HepG2 (cell line): Measurements from ENCODE around the gene SPATA7. TPM values are rescaled to one million over a fixed set of nuclear protein-coding genes. Genes with fewer than 3 reads are reported as not detected.

Source experiments
- ATAC-seq: fragments of 200-7000 bp; cut with Tn5 transposase; 3 replicates; pipeline ENCODE4 v1.9.1; 2020; ENCODE audit warnings: mild to moderate bottlenecking, moderate library complexity
- BruUV-seq: library from RNA; stranded (reverse); fragments of 400-500 nt; replicated peaks from 2 replicates; lab custom pipeline; 2021; lab: Mats Ljungman, UMichigan
- CTCF ChIA-PET: fragments of 300-600 bp; formaldehyde crosslinking; extraction: SDS; loops from one replicate; lab custom pipeline; 2021; ENCODE audit warnings: low total read pairs, inconsistent platforms, low intra/inter-chr PET ratio; lab: Yijun Ruan, JAX
- POLR2A ChIA-PET: fragments of 350-600 bp; sonication (Branson Sonifier 250); formaldehyde crosslinking; loops from one replicate; lab custom pipeline; 2020; ENCODE audit warnings: antibody characterized with exemption, inconsistent platforms; lab: Yijun Ruan, JAX
- DNase-seq: peaks from one replicate; pipeline ENCODE4 v3.0.0-alpha.2; 2015; ENCODE audit warnings: low spot score
- FAIRE-seq: peaks from 3 replicates; lab custom pipeline; 2011; peaks lifted over from hg19 to GRCh38; lab: Jason Lieb, UNC
- H2AFZ ChIP-seq: one replicate; pipeline ENCODE4 v1.6.1; 2011; ENCODE audit warnings: low read length, inconsistent platforms
- H3K27ac ChIP-seq: fragments of 300-600 bp; 3 replicates; pipeline ENCODE4 v1.8.0; 2011; ENCODE audit warnings: mixed run types, mild to moderate bottlenecking, mixed read lengths, low read length, inconsistent platforms; ENCODE audit not compliant: insufficient read depth; ENCODE audit errors: extremely low read length
- H3K27me3 ChIP-seq, 2 experiments: fragments of 200-600 bp in 1 of 2; 2 replicates in 1 of 2; 3 replicates in 1 of 2; pipeline versions ENCODE4 v1.6.0 to v1.8.0; 2011; ENCODE audit warnings: low read length in 2 of 2, mild to moderate bottlenecking in 2 of 2, moderate library complexity in 2 of 2, inconsistent platforms in 1 of 2; ENCODE audit not compliant: insufficient read depth in 2 of 2, control insufficient read depth in 1 of 2
- H3K36me3 ChIP-seq, 2 experiments: fragments of 200-600 bp in 1 of 2; replicated peaks in 1 of 2; 2 replicates in 1 of 2; 3 replicates in 1 of 2; pipeline versions ENCODE4 v1.5.1 to v1.8.0; 2011; ENCODE audit warnings: low read length in 2 of 2, inconsistent platforms in 1 of 2; ENCODE audit not compliant: insufficient read depth in 2 of 2, control insufficient read depth in 1 of 2
- H3K4me1 ChIP-seq: 2 replicates; pipeline ENCODE4 v1.5.1; 2012; ENCODE audit warnings: low read length, inconsistent platforms; ENCODE audit not compliant: insufficient read depth
- H3K4me2 ChIP-seq: 2 replicates; pipeline ENCODE4 v1.6.0; 2011; ENCODE audit warnings: low read depth, low read length, inconsistent platforms
- H3K4me3 ChIP-seq, 3 experiments: fragments of 200-600 bp in 1 of 3; sonication (generic), shearing (Covaris generic) in 1 of 3; replicated peaks in 1 of 3; 2 replicates each; pipeline ENCODE4 v1.5.1; 2011 to 2016; ENCODE audit warnings: low read length in 3 of 3, inconsistent platforms in 2 of 3, low read depth in 2 of 3, mild to moderate bottlenecking in 2 of 3, control low read depth in 1 of 3, mixed read lengths in 1 of 3; ENCODE audit not compliant: insufficient read depth in 1 of 3
- H3K79me2 ChIP-seq: one replicate; pipeline ENCODE4 v1.6.1; 2011; ENCODE audit warnings: low read length, inconsistent platforms; ENCODE audit not compliant: insufficient read depth
- H3K9ac ChIP-seq: 2 replicates; pipeline ENCODE4 v1.6.0; 2011; ENCODE audit warnings: mild to moderate bottlenecking, low read depth, low read length, inconsistent platforms; ENCODE audit not compliant: insufficient read depth
- H3K9me3 ChIP-seq: 2 replicates; pipeline ENCODE4 v1.5.1; 2012; ENCODE audit warnings: mild to moderate bottlenecking, low read length
- H4K20me1 ChIP-seq: 2 replicates; pipeline ENCODE4 v1.6.0; 2011; ENCODE audit warnings: inconsistent platforms, mild to moderate bottlenecking, low read length, moderate library complexity; ENCODE audit not compliant: insufficient read depth
- ADNP ChIP-seq: sonication (generic); formaldehyde crosslinking; IDR thresholded peaks from 2 replicates; pipeline ENCODE4 v1.4.0; 2020; ENCODE audit warnings: missing genetic modification reagents
- KDM5A ChIP-seq: fragments of 200-600 bp; sonication (generic); IDR thresholded peaks from 2 replicates; pipeline ENCODE4 v1.7.0; 2018; ENCODE audit warnings: antibody characterized with exemption, mild to moderate bottlenecking, low read length, borderline replicate concordance
- MTF2 ChIP-seq: sonication (generic); formaldehyde crosslinking; IDR thresholded peaks from 2 replicates; pipeline ENCODE4 v1.5.0; 2020; ENCODE audit warnings: missing genetic modification reagents, borderline replicate concordance
- RARG ChIP-seq: sonication (generic); formaldehyde crosslinking; IDR thresholded peaks from 2 replicates; pipeline ENCODE4 v1.4.0; 2020; ENCODE audit warnings: low read depth, mild to moderate bottlenecking, missing genetic modification reagents
- WIZ ChIP-seq: sonication (generic); formaldehyde crosslinking; IDR thresholded peaks from 2 replicates; pipeline ENCODE4 v1.5.1; 2020; ENCODE audit warnings: mild to moderate bottlenecking, missing genetic modification reagents
- ZC3H4 ChIP-seq: sonication (generic); formaldehyde crosslinking; IDR thresholded peaks from 2 replicates; pipeline ENCODE4 v1.4.0; 2020; ENCODE audit warnings: missing genetic modification reagents, borderline replicate concordance
- ZNF225 ChIP-seq: sonication (generic); formaldehyde crosslinking; IDR thresholded peaks from 2 replicates; pipeline ENCODE4 v1.4.0; 2020; ENCODE audit warnings: mild to moderate bottlenecking, missing genetic modification reagents
- ZSCAN21 ChIP-seq: sonication (generic); formaldehyde crosslinking; IDR thresholded peaks from 2 replicates; pipeline ENCODE4 v1.8.0; 2022; ENCODE audit warnings: mild to moderate bottlenecking, missing genetic modification reagents, moderate library complexity, borderline replicate concordance
- whole genome bisulfite sequencing: methylation state at CpG from one replicate; pipeline ENCODE4 v1.1.6; 2017; ENCODE audit warnings: low lambda C conversion rate; 5-methylcytosine and 5-hydroxymethylcytosine counted together
- in situ Hi-C: cut with HindIII; loops from 2 replicates; pipeline ENCODE4 v1.10.0; 2017; ENCODE audit warnings: low pct_unique_long_range_greater_than_20kb; ENCODE audit not compliant: extremely low pct_ligation_motif_present
- intact Hi-C: fragments of 100-400 bp; cut with micrococcal nuclease; formaldehyde crosslinking; loops from one replicate; pipeline ENCODE4 v1.10.0; 2022; ENCODE audit not compliant: unreplicated experiment
- polyA plus RNA-seq, 8 experiments: library from polyadenylated mRNA; depleted of rRNA in 3 of 8; stranded (reverse) in 7 of 8; unstranded in 1 of 8; fragments of >200 nt; fragmentation: Illumina TruSeq in 4 of 8; extraction: Trizol in 4 of 8; gene quantifications; 2 replicates each; pipeline versions ENCODE4 v1.2.1 to v1.2.3, GENCODE V29; 2011 to 2016; ENCODE audit warnings: low read depth in 4 of 8, missing spikeins in 1 of 8, mixed read lengths in 1 of 8; ENCODE audit not compliant: insufficient read depth in 1 of 8
- total RNA-seq, 5 experiments: library from RNA; depleted of rRNA; stranded (reverse); fragments of >200 nt; fragmentation: Illumina TruSeq; extraction: Trizol; gene quantifications; 2 replicates each; pipeline ENCODE4 v1.2.3, GENCODE V29; 2016; ENCODE audit warnings: low read depth in 1 of 5
- TF ChIP-seq, protein P1 (sequence below): sonication (generic); formaldehyde crosslinking; IDR thresholded peaks from 2 replicates; pipeline ENCODE4 v1.5.1; 2020; ENCODE audit warnings: mild to moderate bottlenecking, moderate library complexity, missing genetic modification reagents
- TF ChIP-seq, protein P2 (sequence below): IDR thresholded peaks from 2 replicates; pipeline ENCODE4 v1.6.1; 2016; ENCODE audit warnings: low read depth

SPATA7 gene
- total and polyA plus RNA-seq, 2 of the 13 experiments (the other 11 are each of a cell fraction or from before 2014, with no cell fraction given), result 3.6 to 5.5 TPM

DNA sequence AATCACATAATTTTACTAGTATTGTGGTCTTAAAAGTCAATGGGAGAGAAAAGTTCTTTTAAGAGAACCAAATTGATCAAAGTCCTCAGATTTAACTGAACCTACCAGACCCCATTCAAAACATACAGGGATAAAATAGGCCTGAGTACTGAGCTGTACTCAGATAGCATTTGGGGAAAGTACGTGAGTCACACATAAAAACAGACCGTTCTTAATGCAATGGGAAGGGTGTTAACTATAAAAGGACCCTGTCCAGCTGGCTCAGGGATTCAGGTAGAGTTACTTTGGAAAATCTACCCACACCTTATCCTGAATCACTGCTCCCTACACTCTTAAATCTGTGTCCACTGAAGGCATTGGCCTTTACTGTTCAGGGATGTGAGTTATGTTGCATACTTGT, 91.4 kb downstream of the SPATA7 start (continued):
- TF ChIP-seq, protein P1, sequence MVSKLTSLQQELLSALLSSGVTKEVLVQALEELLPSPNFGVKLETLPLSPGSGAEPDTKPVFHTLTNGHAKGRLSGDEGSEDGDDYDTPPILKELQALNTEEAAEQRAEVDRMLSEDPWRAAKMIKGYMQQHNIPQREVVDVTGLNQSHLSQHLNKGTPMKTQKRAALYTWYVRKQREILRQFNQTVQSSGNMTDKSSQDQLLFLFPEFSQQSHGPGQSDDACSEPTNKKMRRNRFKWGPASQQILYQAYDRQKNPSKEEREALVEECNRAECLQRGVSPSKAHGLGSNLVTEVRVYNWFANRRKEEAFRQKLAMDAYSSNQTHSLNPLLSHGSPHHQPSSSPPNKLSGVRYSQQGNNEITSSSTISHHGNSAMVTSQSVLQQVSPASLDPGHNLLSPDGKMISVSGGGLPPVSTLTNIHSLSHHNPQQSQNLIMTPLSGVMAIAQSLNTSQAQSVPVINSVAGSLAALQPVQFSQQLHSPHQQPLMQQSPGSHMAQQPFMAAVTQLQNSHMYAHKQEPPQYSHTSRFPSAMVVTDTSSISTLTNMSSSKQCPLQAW (CRISPR knock-in tag), result no peak

DNA sequence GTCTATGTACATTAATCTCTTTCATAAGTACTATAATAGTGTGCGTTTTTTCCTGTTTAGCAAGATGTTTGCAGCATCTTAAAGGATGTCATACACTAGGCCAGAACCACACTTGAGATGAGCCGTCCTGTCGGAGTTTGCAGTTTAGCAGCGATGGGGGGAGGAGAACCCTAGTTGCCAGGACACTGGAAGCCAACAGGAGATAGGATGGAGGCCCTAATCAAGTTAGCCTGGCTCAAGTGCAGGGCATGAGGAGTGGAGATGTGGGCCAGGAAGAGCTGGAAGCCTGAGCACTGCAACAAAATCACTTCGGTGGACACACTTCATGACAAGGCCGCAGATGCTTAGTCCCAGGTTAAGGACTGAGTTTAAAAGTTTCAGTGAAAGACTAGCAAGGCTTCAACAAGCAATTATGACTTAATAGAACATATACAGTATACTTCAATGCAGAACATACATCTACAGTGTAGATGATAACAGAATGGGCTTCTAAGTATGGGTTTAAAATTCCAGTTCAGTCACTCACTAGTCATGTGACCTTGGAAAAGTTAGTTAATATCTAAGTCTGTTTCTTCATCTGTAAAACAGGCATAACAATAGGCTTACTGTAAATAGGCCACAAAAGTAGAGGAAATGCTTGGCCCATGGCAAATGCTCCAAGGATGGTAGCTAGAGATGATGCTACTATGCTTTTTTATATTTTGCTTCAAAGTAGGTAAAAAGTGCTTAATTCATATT, 92.2 kb downstream of the SPATA7 start:
- Histone ChIP-seq H3K79me2 (no peaks in the 10 kb centered on the region), H3K27ac (no peak overlapping the region), H3K27me3 (no peaks in the 10 kb centered on the region), H3K4me3 (no peak overlapping the region), H2AFZ (no peak overlapping the region), H3K9ac (no peak overlapping the region), H3K9me3 (no peaks in the 10 kb centered on the region)
- ATAC-seq (no peak), DNase-seq (no peak), FAIRE-seq (no peak)
- in situ Hi-C loops, result loop anchor here (25.0 kb wide), 1 partner anchor 535 kb away; no protein-coding TSS in a partner anchor
- CTCF ChIA-PET, result no interaction called here
- 98% methylated on average over 6 of the region's 6 CpGs for whole genome bisulfite sequencing
- BruUV-seq, result no TSS peak
- TF ChIP-seq ZC3H4 (CRISPR knock-in tag) (no peak), ADNP (no peak), RARG (CRISPR knock-in tag) (no peak), KDM5A (no peak), MTF2 (CRISPR knock-in tag) (no peak), WIZ (CRISPR knock-in tag) (no peak), ZSCAN21 (CRISPR knock-in tag) (no peak), ZNF225 (CRISPR knock-in tag) (no peak)
- TF ChIP-seq, protein P2, sequence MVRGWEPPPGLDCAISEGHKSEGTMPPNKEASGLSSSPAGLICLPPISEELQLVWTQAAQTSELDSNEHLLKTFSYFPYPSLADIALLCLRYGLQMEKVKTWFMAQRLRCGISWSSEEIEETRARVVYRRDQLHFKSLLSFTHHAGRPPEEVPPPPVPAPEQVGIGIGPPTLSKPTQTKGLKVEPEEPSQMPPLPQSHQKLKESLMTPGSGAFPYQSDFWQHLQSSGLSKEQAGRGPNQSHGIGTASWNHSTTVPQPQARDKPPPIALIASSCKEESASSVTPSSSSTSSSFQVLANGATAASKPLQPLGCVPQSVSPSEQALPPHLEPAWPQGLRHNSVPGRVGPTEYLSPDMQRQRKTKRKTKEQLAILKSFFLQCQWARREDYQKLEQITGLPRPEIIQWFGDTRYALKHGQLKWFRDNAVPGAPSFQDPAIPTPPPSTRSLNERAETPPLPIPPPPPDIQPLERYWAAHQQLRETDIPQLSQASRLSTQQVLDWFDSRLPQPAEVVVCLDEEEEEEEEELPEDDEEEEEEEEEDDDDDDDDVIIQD, result no peak
- TF ChIP-seq, all 625 proteins: peak for 0
- Histone ChIP-seq H4K20me1 (no peaks in the 10 kb centered on the region), H3K4me2 (no peak overlapping the region), H3K36me3 (peaks cover 0 to 2% of the 10 kb centered on the region in 2 experiments; a peak in 2 of 5 replicates), H3K4me1 (peaks cover 8% of the 10 kb centered on the region)
- POLR2A ChIA-PET, result no interaction called here
- intact Hi-C loops, result no loop called here
